Activated CD4-positive, CD25-positive, alpha-beta regulatory T cell (primary cell): Measurements from ENCODE around the gene SLC39A6.

Experiments
- DNase-seq, 4 experiments: peaks; one replicate each; lab custom pipeline; 2025; lab: John Stamatoyannopoulos, UW

Gene SLC39A6

GRCh38 chr18:36058674-36059073 is 70.5 kb downstream of the SLC39A6 start:
- DNase-seq = no peak
